CD4-positive, alpha-beta T cell (primary cell): ENCODE results near the gene MRPS34. TPM values are rescaled to one million over a fixed set of nuclear protein-coding genes. Genes with fewer than 3 reads are reported as not detected.

Source experiments
- ATAC-seq: fragments of 200-7000 bp; cut with Tn5 transposase; one replicate; pipeline ENCODE4 v1.10.0; 2022; ENCODE audit warnings: mild to moderate bottlenecking; ENCODE audit not compliant: poor library complexity
- CTCF ChIA-PET: fragments of 350-600 bp; sonication (Branson Sonifier 250); formaldehyde crosslinking; loops from one replicate; lab custom pipeline; 2021; ENCODE audit warnings: antibody characterized with exemption, inconsistent platforms; lab: Charles Lee
- POLR2A ChIA-PET: fragments of 350-600 bp; sonication (Branson Sonifier 250); formaldehyde crosslinking; loops from one replicate; lab custom pipeline; 2021; ENCODE audit warnings: antibody characterized with exemption, inconsistent platforms; lab: Charles Lee
- DNase-seq, 14 experiments: peaks; one replicate each; pipeline ENCODE4 v3.0.0-alpha.2; 2013 to 2020; ENCODE audit warnings: mixed read lengths in 2 of 14
- H3K27ac ChIP-seq, 2 donors: one replicate each; pipeline versions ENCODE4 v1.5.1 to v1.7.0; 2013; ENCODE audit warnings: low read length in 2 of 2, low read depth in 1 of 2, mild to moderate bottlenecking in 1 of 2
- H3K27me3 ChIP-seq, 2 experiments: 1 replicate in 1 of 2; 2 replicates in 1 of 2; pipeline versions ENCODE4 v1.6.1 to v1.7.0; 2013; ENCODE audit warnings: low read length in 2 of 2, control low read depth in 1 of 2, mild to moderate bottlenecking in 1 of 2, moderate library complexity in 1 of 2; ENCODE audit not compliant: insufficient read depth in 2 of 2, control insufficient read depth in 1 of 2
- H3K36me3 ChIP-seq: one replicate; pipeline ENCODE4 v1.6.1; 2013; ENCODE audit warnings: low read length, control low read depth; ENCODE audit not compliant: insufficient read depth
- H3K4me1 ChIP-seq: one replicate; pipeline ENCODE4 v1.6.1; 2013; ENCODE audit warnings: low read length, control low read depth; ENCODE audit not compliant: insufficient read depth
- H3K4me3 ChIP-seq: one replicate; pipeline ENCODE4 v1.5.1; 2013; ENCODE audit warnings: mild to moderate bottlenecking, low read length, moderate library complexity
- H3K9me3 ChIP-seq, 2 experiments: 1 replicate in 1 of 2; 2 replicates in 1 of 2; pipeline versions ENCODE4 v1.6.1 to v1.7.0; 2013; ENCODE audit warnings: low read length in 2 of 2, mild to moderate bottlenecking in 2 of 2, control low read depth in 1 of 2, moderate library complexity in 1 of 2; ENCODE audit not compliant: control insufficient read depth in 1 of 2, insufficient read depth in 1 of 2
- H3K27ac Mint-ChIP-seq: one replicate; pipeline ENCODE4 v1.8.0; 2020; ENCODE audit warnings: mixed read lengths
- H3K27me3 Mint-ChIP-seq: one replicate; pipeline ENCODE4 v1.8.0; 2021; ENCODE audit warnings: mixed read lengths
- H3K36me3 Mint-ChIP-seq: one replicate; pipeline ENCODE4 v1.8.0; 2021; ENCODE audit warnings: low read depth, mixed read lengths
- H3K4me1 Mint-ChIP-seq: one replicate; pipeline ENCODE4 v1.8.0; 2021; ENCODE audit warnings: low read depth, mixed read lengths
- H3K4me3 Mint-ChIP-seq: one replicate; pipeline ENCODE4 v1.8.0; 2020; ENCODE audit warnings: mild to moderate bottlenecking, mixed read lengths
- H3K9me3 Mint-ChIP-seq: one replicate; pipeline ENCODE4 v1.8.0; 2020; ENCODE audit warnings: mixed read lengths
- CTCF ChIP-seq: fragments of 200-600 bp; IDR thresholded peaks from one replicate; pipeline ENCODE4 v1.8.0; 2022; ENCODE audit warnings: antibody characterized with exemption, mild to moderate bottlenecking
- intact Hi-C, 2 experiments: fragments of 100-400 bp; cut with DNase I in 1 of 2; cut with micrococcal nuclease in 1 of 2; formaldehyde crosslinking; loops; one replicate each; pipeline versions ENCODE4 v1.15.1 to v1.9.0; 2023 to 2025; cut with DNase I, micrococcal nuclease
- total RNA-seq, 174 experiments: library from RNA in 2 of 174; stranded (reverse) in 2 of 174; gene quantifications; one replicate each; pipeline ENCODE4 v1.2.3 and lab custom pipeline; 2021 to 2026

The MRPS34 gene
- total RNA-seq, 2 experiments from 2014 or later: 25.5 to 26.9 TPM

GRCh38 chr16:1762196-1762878 is 10.6 kb downstream of the MRPS34 start:
- ATAC-seq: no peak
- POLR2A ChIA-PET: no interaction called here
- peaks cover 68% of the 10 kb centered on the region for H3K36me3 ChIP-seq
- Mint-ChIP-seq H3K4me1 (peaks cover 1% of the 10 kb centered on the region), H3K36me3 (peaks cover 15% of the 10 kb centered on the region), H3K27me3 (no peaks in the 10 kb centered on the region), H3K4me3 (no peak overlapping the region), H3K9me3 (no peaks in the 10 kb centered on the region), H3K27ac (no peak overlapping the region)
- H3K27me3 ChIP-seq: no peaks in the 10 kb centered on the region
- DNase-seq: no peak
- no peak overlapping the region for H3K4me3 ChIP-seq
- CTCF ChIA-PET: no interaction called here
- H3K27ac ChIP-seq: no peak overlapping the region
- TF ChIP-seq CTCF: no peak
- no peaks in the 10 kb centered on the region for H3K9me3 ChIP-seq
- intact Hi-C loops: no loop called here
- H3K4me1 ChIP-seq: peaks cover 7% of the 10 kb centered on the region

- Histone ChIP-seq H3K4me3 (no peak overlapping the region), H3K4me1 (peaks cover 13% of the 10 kb centered on the region), H3K9me3 (no peaks in the 10 kb centered on the region), H3K27me3 (no peaks in the 10 kb centered on the region), H3K27ac (no peak overlapping the region), H3K36me3 (peaks cover 63% of the 10 kb centered on the region)
- peaks cover 7% of the 10 kb centered on the region for H3K4me1 Mint-ChIP-seq
- intact Hi-C loops: no loop called here
- no peak overlapping the region for H3K27ac Mint-ChIP-seq
- DNase-seq: no peak
- ATAC-seq: no peak
- ChIA-PET POLR2A (no interaction called here), CTCF (no interaction called here)
- H3K4me3 Mint-ChIP-seq: no peak overlapping the region
- TF ChIP-seq CTCF: no peak
- no peaks in the 10 kb centered on the region for H3K27me3 Mint-ChIP-seq
- H3K9me3 Mint-ChIP-seq: no peaks in the 10 kb centered on the region
- H3K36me3 Mint-ChIP-seq: peaks cover 16% of the 10 kb centered on the region
These were observed 11.2 kb downstream of the MRPS34 start for GRCh38 chr16:1761751-1762150.

GRCh38 chr16:1760911-1761310 is 12.0 kb downstream of the MRPS34 start:
- DNase-seq (no peak), ATAC-seq (no peak)
- no peaks in the 10 kb centered on the region for H3K27me3 ChIP-seq
- intact Hi-C loops: no loop called here
- no peak for TF ChIP-seq CTCF
- H3K9me3 ChIP-seq: no peaks in the 10 kb centered on the region
- H3K36me3 ChIP-seq: peaks cover 55% of the 10 kb centered on the region
- H3K4me1 ChIP-seq: peaks cover 17% of the 10 kb centered on the region
- Mint-ChIP-seq H3K4me1 (peaks cover 10% of the 10 kb centered on the region), H3K9me3 (no peaks in the 10 kb centered on the region), H3K36me3 (peaks cover 19% of the 10 kb centered on the region), H3K27me3 (no peaks in the 10 kb centered on the region), H3K27ac (no peak overlapping the region), H3K4me3 (no peak overlapping the region)
- CTCF ChIA-PET: no interaction called here
- POLR2A ChIA-PET: no interaction called here
- H3K27ac ChIP-seq: no peak overlapping the region
- H3K4me3 ChIP-seq: no peak overlapping the region
